Activated naive CD4-positive, alpha-beta T cell treated with anti-CD3 and anti-CD28 coated beads, Interleukin-2, amount 50 U/mL, for 16 hours (primary cell): ENCODE data around the gene NVL.
"Not testable (repeated sequence)": the region's sequence is repeated elsewhere in the genome, so short reads cannot be mapped to it uniquely, and the experiment has no call there.

Source experiments
- DNase-seq: peaks from one replicate; pipeline ENCODE4 v3.0.0-alpha.2; 2020

The NVL gene

GRCh38 chr1:224329842-224330753, at the start of gene NVL:
Gene NVL (minus strand): TSS chr1:224330172. CDS start chr1:224330127, 45 bp downstream.
- DNase-seq, result peak; percentile 82

GRCh38 chr1:224378855-224379631, 49.1 kb upstream of the NVL start:
- no peak for DNase-seq

DNA sequence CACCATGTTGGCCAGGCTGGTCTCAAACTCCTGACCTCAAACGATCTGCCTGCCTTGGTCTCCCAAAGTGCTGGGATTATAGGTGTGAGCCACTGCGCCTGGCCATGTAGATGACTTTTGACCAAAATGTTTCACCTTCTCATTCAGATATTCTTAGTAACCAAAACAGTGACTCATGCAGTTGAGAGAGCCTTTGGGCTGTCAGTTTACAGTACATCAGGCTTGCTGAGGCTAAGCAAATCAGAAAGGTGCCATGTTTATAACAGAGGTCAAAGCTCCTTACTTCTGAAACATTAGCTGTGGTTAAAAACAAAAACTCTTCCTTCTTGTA, 47.7 kb upstream of the NVL start:
- DNase-seq, result no peak

GRCh38 chr1:224375059-224375458, 45.1 kb upstream of the NVL start:
- no peak for DNase-seq

- peak; percentile 19 for DNase-seq
Measured at GRCh38 chr1:224373008-224373590, 43.1 kb upstream of the NVL start.

DNA sequence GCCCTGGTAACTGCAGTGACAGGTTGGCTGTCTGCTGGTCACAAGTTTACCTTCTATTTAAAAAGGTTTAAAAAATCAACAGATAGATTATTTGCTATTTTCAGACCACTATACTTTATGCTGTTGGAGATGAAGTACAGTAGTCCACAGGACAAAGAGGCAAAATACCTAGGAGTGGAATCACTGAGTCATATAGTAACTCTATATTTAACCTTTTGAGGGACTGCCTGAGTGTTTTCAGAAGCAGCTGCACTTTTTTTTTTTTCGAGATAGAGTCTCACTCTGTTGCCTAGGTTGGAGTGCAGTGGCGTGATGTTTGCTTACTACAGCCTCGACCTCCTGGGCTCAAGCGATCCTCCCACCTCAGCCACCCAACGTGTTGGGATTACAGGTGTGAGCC, 38.4 kb upstream of the NVL start:
- no peak for DNase-seq

- no peak for DNase-seq
Measured at GRCh38 chr1:224359207-224359606, 29.2 kb upstream of the NVL start.

DNA sequence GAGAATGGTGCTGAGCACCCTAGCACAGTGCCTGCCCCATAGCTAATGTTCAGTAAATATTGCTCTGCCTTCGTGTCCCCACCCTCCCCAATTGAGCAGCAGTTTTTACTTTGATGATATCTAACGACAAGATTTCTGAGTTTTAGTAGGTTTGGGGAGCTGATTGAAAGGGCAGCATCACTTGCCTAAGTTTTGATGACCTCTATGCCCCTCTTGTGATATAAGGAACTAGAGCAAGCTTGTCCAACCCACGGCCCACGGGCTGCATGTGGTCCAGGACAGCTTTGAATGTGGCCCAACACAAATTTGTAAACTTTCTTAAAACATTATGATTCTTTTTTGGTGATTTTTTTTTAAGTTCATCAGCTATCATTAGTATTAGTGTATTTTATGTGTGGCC, 28.3 kb upstream of the NVL start:
- DNase-seq, result no peak

DNA sequence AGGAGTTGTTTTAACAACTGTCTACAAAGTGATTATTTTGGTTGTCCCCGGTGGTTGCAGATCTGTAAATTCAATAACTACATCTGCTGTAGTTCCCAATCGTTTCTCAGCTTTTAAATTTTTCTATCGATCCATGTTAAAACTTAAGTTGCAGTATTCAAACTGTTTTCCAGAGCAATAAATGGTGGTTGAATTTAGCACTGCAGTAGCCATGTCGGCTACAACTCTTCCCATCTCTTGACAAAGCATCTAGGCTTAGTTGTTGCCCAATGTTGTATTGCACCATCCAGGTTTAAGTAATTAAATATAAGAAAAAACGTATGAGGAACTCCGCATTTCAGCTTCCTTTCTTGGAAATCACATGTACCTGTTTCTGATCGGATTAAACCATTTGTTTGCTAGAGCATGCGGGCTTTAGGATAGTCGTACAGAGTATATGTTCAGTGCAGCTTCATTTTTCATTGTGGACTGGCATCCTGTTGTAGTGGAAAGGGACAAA, 27.7 kb upstream of the NVL start:
- DNase-seq, result no peak

- peak; percentile 90 for DNase-seq
Measured at GRCh38 chr1:224356685-224357625, 27.0 kb upstream of the NVL start, which contains the start of gene CNIH4. Gene CNIH4 (plus strand): TSS chr1:224356879. CDS start chr1:224356925, 46 bp downstream.

DNA sequence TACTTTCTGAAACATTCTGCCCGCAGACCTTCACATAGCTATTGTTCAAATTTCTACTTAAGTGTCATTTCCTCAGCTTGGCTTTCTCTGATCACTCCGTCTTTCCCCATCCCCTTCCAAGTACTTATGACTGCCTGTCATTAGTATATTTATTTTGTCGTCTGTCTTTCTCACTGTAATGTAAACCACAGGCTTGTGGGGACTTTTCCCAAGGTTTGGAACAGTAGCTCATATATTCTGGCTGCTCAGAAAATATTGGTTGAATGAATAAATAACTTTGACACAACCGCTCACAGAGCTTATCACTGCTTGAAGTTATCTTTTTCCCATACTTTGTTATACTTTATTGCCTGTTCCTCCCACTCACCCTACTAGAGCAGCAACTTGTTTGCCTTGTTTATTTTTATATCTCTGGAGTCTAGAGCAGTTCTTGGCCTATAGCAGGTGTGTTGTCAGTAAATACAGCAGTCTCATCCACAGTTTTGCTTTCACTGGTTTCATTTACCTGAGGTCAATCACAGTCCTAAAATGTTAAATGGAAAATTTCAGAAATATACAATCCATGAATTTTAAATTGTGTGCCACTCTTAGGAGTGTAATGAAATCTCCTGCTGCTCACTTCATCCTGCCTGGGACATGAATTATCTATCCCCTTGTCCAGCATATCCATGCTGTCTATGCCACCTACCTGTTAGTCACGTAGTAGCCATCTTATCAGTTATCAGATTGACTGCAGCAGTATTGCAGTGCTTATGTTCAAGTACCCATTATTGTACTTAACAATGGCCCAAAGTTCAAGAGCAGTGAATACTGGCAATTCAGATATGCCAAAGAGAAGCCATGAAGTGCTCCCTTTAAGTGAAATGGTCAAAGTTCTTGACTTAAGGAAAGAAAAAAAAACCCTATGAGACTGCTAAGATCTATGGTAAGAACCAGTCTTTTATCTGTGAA, 24.3 kb upstream of the NVL start:
- DNase-seq, result no peak

- DNase-seq, result not testable (repeated sequence)
Measured at GRCh38 chr1:224352436-224353085, 22.6 kb upstream of the NVL start.

GRCh38 chr1:224349716-224350115, 19.7 kb upstream of the NVL start:
- not testable (repeated sequence) for DNase-seq

DNA sequence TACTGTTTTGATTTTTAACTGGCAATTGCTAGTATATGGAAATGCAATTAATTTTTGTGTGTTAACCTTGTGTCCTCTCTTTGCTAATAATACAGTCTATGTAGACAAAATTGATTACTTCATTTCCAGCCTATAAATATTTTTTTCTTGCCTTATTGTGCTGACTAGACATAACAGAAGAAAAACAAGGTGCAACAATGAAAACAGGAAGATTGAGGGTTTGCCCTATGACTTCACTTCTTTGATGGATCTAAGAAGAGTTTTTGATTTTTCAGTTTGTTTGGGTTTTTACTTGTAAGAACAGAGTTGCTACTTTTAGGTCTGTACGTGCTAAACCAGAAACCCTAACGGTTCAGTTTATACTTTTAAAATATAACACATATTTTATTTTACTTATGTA, 18.2 kb upstream of the NVL start:
- no peak for DNase-seq

DNA sequence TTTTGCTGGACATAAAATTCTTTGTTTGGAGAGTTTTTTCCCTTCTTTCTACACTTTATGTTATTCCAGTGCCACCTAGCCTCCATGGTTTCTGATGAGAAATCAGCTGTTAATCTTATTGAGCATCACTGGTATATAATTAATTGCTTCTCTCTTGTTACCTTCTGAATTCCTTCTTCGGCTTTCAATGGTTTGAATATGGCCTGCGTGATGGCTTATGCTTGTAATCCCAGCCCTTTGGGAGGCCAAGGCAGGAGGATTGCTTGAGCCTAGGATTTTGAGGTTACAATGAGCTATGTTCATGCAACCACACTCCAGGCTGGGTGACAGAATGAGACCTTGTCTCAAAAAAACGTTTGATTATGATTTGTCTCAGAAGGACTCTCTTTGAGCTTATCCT, 13.7 kb upstream of the NVL start:
- no peak for DNase-seq

DNA sequence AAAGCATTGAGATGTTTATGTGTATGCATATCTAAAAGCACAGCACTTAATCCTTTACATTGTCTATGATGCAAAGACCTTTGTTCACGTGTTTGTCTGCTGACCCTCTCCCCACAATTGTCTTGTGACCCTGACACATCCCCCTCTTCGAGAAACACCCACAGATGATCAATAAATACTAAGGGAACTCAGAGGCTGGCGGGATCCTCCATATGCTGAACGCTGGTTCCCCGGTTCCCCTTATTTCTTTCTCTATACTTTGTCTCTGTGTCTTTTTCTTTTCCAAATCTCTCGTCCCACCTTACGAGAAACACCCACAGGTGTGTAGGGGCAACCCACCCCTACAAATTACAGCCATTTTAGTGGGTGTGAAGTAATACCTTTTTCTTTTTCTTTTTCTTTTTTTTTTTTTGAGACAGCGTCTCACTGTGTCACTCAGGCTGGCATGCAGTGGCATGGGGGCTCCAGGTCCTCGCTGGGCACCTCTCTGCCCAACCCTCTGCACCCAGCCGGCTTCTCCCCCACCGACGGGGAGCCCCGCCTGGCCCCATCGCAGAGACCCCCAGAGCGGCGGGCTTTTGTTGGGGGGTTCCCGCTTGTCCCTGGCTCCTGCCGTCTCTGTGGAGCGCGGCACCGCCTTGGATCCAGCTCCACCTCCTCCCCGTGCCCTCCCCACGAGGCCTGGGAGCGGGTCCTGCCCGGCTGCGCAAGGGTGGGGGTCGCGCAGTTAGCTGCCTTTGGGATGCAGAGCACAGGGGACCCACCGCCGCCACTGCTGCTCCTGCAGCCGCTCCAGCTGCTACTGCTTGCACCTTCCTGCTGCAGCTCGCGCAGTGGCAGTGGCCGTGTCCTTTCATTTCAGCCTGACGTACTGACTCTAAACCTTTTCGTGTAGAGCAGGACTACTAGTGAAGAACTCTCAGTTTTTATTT, 10.7 kb upstream of the NVL start:
- peak; percentile 31 for DNase-seq

DNA sequence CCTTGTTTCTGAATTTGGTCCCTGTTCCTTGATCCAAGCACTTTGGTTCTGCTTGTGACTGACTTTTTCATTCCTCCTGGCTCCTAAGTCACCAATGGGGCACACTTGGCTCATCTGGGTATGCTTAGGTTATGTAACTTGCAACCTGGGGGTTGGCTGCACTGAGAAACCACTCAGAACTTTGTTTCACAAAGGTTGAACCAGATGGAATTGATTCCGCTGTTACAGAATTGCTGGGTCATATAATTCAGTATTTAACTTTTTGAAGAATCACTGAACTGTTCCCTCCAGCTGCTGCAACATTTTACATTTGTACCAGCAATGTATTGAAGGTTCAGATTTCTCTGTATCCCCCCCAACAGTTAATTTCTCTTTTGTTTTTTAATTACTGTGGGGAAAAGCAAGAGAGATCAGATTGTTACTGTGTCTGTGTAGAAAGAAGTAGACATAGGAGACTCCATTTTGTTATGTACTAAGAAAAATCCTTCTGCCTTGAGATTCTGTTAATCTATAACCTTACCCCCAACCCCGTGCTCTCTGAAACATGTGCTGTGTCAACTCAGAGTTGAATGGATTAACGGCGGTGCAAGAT, 9.6 kb upstream of the NVL start:
- DNase-seq, result no peak

GRCh38 chr1:224338150-224338838, 8.3 kb upstream of the NVL start:
- no peak for DNase-seq
